CD4-positive, alpha-beta T cell treated with Interleukin-6 at 100 ng/mL for 8 hours (primary cell): Measurements from ENCODE around the gene SCAP.
"Not testable (repeated sequence)": the region's sequence is repeated elsewhere in the genome, so short reads cannot be mapped to it uniquely, and the experiment has no call there.

ENCODE experiments used
- DNase-seq: peaks from one replicate; pipeline ENCODE4 v3.0.0-alpha.2; 2020; ENCODE audit warnings: mixed read lengths, low spot score

The SCAP gene

DNA sequence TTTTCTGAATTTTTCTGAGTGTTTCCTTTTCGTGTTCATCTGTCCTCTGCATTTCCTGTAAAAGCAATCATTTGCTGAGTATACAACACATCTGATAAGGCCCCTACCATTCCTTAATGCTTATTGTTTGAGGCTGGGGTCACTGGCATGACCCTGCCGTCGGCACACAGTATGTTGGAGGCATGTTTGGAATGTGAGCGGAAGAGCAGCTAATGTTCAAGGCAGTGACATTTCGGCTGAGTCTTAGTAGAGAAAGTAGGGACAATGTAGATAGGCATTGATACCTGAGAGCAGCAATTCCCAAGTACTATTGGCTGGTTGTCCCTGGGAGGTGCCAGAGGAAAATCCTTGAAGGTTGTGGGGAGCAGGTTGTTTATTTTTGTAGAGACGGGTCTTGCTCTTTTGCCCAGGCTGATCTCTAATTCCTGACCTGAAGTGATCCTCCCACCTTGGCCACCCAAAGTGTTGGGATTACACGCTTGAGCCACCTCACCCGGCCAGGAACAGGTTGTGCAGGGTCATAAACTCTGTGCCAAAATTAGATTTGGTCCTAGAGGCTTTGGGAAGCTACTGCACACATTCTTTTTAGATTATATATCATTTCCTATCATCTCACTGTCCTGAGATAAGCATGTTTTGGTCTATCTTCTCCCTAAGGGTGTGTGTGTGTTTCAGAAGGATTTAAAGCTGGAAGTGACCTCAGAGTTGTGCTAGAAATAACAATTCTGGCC lies 81.4 kb downstream of the SCAP start:
- DNase-seq: no peak

DNA sequence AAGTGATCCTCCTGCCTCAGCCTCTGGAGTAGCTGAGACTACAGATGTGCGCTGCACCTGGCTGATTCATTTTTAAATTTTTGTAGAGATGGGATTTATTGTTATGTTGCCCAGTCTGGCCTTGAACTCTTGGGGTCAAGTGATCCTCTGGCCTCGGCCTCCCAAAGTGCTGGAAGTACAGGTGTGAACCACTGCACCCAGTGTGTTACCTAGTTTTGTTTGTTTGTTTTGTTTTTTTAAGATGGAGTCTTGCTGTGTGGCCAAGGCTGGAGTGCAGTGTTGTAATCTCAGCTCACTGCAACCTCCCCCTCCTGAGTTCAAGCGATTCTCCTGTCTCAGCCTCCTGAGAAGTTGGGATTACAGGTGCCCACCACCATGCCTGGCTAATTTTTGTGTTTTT lies 82.8 kb downstream of the SCAP start:
- no peak for DNase-seq

DNA sequence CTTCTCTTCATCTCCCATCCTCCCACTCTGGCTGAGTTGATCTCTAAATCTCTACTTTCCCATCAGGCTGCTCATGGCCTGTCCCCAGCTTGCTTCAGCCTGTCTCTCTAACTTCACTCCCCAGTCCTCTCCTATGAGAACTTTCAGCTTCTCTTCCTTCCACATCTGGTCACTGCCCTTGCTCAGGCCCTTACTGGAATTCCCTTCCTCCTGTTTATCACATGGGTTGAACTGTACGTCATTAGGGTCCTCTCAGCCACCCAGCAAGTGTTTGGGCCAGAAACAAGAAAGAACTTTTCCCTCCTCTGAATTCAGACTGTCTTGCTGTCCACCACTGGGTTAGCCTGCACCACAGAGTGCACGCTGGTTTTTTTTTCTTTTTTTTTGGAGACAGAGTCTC lies 89.9 kb downstream of the SCAP start:
- no peak for DNase-seq

DNA sequence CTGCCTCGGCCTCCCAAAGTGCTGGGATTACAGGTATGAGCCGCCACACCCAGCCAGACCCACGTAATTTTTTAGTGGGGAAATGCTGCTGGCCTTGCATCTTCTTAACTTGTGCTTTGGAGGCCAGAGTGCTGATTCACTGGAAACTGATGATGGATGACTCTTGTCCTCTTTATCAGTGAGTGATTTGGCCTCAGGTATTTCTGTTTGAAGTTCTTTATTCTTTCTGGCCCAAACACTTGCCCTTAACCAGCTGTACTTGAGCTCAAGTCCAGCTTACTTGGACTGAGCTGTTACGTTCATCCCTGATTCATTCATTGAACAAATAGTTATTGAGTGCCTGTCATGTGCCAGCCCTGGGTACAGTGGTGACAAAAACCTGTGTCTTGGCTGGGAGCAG lies 90.7 kb downstream of the SCAP start:
- DNase-seq: no peak

DNA sequence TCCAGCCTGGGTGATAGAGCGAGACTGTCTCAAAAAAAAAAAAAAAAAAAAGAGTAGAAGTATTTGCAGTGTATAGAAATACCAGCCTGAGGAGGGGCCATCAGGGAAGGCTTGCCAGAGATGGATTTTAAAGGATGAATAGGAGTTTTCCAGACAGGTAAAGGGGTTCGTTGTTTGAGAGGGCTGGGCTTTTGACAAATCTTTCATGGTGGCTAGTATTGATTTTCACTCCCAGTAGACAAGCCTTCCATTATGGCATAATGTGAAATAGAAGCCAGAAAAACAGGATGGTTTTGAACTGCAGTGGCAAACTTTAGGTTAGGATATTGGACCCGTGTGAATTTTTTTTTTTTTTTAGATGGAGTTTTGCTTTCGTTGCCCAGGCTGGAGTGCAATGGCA lies 91.3 kb downstream of the SCAP start:
- DNase-seq: no peak

DNA sequence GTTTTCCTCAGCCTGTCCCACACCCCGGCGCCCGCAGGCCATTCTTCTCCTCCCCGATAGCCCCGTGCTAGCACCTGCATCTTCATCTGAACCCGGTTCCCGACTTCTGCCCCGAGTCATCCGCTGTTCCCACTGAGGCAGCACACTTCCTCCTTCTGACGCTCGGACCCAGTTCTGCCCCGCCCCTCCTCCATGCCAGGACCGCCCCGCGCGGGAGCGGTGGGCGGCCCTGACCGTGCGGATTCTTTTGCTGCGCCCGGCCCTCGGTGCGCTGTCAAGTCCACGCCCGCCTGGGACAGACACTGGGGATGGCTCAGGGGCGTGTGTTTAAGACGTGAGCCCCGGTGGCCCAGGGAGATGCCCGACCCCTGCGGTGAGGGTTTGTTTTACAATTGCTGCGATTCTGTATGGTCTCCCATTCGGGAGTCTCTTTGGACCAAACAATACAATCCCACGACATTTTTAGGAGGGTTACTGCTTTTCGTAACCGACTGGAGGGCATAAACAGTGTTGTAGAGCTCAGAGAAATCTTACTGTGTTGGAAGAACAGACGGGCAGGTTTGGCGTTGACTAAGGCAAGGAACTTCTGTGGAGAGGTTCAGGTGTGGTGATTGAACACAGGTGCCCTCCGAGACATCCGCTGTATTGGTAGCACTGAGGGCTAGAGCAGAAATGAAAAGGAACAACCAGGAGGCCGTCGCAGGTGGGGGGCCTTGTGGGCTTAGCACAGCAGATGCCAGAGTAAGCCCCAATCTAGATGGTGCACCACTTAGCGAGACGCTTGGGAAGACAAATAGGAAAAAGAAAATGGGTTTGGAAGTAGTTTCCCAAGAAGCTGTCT lies 94.2 kb downstream of the SCAP start:
- DNase-seq: peak; percentile 51

DNA sequence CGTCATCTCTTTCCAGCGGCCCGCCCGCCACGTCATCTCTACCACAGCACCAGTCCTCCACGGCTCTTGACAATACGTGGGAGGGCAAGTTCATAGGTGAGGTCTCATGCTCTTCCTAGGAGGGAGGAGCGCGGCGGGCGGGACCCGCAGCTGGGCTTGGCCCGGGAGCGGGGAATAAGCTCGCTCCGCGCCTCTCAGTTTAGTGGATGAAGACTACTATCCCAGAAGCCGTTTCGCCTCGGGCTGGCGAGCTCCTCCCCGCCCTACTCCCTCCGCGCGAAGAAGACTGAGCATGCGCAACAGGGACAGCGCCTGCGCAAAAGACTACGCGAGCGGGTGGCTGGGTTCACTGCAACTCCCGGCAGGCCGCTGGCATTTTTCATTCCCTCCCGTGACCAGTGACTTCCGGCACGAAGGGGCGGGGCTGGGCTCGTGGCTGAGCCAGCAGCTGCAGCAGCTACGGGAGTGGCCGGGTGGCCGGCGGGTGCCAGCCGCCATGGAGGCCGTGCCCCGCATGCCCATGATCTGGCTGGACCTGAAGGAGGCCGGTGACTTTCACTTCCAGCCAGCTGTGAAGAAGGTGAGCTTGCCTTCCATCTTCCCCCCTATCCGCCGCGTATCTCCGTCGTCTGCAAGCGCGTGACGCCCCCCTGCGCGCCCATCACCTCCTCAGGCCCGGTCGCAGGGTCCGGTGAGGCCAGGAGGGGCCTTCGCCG lies 95.0 kb downstream of the SCAP start, which contains the start of gene PTPN23:
PTPN23 (plus strand) TSS at position 421 of the 716 bp plus-strand sequence; CDS start at position 497, 76 bp downstream.
- DNase-seq: peak; percentile 99

DNA sequence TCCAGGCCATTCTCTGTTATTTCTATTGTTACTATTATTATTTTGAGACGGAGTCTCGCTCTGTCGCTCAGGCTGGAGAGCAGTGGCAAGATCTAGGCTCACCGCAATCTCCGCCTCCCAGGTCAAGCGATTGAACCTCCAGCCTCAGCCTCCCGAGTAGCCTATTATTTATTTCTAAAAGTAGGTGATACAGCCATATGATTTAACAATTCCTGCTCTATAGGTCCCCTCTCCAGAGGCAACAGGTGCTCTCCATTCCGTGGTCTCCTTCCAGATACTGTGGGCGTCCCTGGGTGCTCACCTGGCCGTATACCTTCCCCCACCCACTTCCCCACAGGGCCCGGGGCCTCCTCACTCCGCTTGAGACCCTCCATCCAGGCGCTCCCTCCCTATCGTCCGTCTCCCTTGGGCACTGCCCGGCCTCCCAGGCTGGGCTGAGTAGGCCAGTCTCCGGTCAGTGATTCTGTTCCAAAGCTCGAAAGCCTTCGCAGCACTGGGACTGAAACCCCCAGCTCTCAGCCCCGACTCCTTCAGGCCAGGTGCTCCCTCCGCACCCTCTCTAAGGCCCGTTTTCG lies 95.6 kb downstream of the SCAP start:
- DNase-seq: no peak

DNA sequence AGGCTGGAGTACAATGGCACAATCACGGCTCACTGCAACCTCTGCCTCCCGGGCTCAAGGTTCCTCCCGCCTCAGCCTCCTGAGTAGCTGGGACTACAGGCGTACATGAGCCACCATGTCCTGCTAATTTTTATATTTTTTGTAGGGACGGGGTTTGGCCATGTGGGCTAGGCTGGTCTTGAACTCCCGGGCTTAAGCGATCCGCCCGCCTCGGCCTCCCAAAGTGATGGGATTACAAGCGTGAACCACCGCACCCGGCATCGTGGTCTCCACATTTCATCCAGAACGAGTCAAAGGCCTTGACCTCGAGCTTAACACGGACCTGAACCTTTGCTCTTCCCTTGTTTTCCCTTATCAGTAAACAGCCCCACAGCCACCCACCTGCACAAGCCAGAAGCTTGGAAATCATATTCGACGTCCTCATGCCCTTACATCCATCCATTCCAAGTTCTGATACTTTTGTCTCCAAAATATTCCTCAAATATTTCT lies 96.3 kb downstream of the SCAP start:
- no peak for DNase-seq

DNA sequence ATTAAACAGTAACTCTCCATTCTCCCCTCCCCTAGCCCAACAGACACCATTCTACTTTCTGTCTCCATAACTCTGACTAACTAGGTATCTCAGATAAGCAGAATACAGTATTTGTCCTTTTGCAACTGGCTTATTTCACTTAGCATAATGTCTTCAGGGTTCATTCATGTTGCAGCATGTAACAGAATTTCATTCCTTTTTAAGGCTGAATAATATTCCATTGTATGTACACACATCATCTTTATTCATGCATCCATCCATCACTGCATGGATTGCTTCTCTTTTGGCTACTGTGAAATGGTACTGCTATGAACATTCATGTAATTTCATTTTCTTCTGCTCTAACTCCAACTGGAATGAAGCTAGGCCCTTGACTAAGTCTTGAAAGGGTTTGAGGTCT lies 96.9 kb downstream of the SCAP start:
- no peak for DNase-seq

DNA sequence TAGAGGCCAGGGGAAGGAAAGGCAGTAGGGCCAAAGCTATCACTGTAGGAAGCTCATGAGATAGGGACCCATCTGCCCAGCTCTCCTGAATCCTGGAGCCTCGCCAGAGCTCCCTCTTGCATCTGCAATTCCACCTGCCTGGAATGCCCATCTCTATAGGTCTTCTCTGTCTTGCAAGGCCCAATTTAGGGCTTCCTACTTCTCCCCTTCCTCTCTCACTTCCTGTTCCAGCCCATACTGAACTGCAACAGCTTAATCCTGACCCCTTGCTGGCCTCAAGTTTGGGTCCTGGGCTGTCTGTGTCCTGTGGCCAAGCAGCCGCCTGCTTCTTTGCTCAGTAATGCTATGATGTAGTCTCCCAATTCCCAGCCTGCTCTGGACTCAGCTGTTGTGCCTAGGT lies 98.6 kb downstream of the SCAP start:
- no peak for DNase-seq

DNA sequence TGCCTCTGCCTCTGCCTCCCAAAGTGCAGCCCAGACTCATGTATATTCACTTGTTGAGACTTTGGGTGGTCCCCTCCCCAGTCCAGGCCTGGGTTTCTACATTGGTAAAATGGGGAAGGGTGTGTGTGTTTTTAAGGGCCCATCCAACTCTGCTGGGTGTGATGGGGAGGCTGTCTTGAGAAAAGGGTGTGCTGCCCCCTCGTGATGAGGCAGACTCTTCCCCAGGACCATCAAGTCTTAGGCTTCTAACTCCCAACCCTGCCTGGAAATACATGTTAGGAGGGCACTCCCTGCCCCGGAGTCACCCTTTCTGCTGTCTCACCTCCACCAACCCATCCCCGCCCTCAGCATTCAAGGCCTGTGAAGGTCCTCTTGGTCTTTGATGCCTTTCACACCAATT lies 99.3 kb downstream of the SCAP start:
- DNase-seq: no peak

DNA sequence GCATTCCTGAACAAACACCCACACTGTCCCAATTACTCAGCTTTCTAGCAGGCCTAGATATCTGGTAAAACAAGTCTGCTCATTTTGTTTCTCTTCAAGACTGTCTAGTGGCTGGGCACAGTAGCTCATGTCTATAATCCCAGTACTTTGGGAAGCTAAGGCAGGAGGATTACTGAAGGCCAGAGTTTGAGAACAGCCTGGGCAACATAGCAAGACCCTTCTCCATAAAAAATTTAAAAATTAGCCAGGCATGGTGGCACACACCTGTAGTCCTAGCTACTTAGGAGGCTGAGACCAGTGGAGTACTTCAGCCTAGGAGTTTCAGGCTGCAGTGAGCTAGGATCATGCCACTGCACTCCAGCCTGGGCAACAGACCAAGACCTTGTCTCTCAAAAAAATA lies 101.2 kb downstream of the SCAP start:
- no peak for DNase-seq

DNA sequence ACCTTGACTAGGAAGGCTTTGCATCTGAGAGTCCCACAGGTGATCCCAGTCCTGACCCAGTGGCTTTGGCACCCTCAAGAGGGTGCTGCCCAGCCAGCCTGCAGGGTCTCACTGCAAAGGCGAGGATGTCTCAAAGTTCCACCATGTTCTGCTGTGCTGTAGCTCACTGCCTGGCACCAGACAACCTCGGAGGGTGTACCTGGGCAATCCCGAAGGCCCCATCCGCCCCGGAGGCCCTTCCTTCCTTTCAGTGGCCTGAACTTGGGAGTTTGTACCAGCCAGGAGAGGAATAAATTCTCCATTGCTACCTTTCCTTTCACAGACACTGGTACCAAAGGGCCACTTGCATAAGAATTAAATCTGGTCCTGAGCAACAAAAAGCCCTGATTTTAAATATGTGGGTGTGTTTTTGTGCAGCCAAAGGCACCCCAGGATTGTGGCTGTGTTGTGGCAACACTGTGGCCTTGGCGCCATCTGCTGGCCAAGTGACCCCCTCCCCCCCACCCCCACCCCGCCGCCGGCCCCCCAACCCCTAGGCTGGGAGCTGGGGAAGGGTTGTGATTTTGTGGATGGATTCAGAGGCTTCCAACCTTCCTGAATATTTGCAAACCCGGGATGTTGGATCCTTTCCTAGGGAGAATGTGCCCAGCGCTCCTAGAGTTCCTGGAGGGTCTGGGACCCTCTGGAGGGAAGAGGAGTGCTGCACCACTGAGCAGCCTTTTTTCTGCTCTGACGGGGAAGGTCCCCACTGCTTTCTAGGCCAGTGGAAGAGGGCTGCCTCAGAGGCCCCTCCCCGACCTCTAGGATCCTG lies 104.6 kb downstream of the SCAP start:
- DNase-seq: peak; percentile 17

DNA sequence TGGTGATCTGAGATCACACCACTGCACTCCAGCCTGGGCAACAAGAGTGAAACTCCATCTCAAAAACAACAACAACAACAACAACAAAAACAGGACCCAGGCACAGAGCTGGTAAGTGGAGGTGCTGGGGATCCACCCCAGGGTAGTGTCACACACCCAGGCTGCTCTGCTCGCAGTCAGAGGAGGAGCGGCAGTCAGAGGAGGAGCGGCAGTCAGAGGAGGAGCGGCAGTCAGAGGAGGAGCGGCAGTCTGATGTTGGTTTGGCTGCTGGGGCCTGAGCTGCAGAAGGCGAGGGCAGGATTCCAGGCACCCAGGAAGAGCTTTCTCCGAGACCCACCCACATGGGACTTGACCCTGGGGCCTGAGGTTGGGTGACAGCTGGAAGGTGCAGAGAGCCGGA lies 105.7 kb downstream of the SCAP start:
- not testable (repeated sequence) for DNase-seq

DNA sequence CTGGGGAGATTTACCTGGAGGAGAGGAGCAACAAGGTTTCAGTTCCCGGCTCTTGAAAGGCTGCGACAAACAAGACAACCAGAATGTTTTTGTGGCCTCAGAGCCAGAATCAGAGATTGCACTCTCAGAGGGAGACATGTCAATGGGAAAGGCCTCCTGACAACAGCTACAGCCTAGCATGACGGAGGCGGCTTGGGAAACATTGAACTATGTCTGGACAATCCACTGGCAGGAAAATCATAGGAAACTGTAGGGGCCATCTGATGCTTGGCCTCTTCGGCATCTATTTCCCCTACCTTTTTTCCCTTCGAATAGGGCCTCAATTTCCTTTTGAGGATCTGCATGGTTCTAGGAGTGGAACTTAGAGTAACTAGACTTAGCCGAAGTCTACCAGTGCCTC lies 108.1 kb downstream of the SCAP start:
- DNase-seq: no peak

DNA sequence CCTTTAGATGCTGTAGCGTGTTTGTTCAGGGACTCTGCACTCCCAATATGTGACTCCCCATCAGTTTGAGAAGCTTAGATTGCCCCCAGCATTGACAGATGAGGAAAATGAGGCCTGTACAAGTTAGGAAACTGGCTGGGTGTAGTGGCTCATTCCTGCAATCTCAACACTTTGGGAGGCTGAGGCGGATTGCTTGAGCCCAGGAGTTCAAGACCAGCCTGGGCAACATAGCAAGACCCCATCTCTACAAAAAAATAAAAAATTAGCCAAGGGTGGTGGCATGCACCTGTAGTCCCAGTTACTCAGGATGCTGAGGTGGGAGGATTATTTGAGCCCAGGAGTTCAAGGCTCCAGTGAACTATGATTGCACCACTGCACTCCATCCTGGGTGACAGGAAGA lies 108.9 kb downstream of the SCAP start:
- DNase-seq: no peak

DNA sequence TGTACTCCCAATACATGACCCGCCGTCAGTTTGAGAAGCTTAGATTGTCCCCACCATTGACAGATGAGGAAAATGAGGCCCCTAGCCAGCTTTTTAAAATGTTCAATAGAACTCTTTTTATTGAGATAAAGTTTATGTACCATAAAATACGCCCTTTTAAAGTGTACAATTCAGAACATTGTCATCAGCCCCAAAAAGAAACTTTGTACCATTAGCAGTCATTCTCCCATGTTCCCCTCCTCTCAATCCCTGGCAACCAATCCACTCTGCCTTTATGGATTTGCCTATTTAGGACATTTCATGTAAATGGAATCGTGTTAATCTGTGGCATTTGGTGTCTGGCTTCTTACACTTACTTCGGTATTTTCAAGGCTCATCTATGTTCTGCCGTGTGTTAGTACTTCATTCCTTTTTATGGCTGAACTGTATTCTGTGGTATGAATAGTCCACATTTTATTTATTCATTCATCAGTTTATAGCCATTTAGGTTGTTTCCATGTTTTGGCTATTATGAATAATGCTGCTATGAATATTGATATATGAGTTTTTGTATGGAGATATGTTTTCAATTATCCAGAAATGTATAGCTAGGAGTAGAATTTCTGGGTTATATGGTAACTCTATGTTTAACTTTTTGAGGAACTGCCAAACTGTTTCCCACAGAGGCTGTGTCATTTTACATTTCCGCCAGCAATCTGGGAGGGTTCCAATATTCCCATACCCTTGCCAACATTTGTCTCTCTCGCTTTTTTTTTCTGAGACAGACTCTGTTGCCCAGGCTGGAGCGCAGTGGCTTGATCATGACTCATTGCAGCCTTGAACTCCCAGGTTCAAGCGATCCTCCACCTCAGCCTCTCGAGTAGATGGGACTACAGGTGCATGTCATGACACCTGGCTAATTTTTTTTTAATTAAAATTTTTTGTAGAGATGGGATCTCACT lies 110.3 kb downstream of the SCAP start:
- no peak for DNase-seq
